CD1c-positive myeloid dendritic cell (primary cell): ENCODE results near the gene RIN3.
A peak's percentile ranks its signal among the peaks of the same experiment; 100 is the strongest.

Experiments used
- DNase-seq: peaks from one replicate; pipeline ENCODE4 v3.0.0-alpha.2; 2016; ENCODE audit errors: extremely low spot score

The RIN3 gene

GRCh38 chr14:92507174-92507768, 6.3 kb upstream of the RIN3 start:
- DNase-seq, result peak; percentile 87

DNA sequence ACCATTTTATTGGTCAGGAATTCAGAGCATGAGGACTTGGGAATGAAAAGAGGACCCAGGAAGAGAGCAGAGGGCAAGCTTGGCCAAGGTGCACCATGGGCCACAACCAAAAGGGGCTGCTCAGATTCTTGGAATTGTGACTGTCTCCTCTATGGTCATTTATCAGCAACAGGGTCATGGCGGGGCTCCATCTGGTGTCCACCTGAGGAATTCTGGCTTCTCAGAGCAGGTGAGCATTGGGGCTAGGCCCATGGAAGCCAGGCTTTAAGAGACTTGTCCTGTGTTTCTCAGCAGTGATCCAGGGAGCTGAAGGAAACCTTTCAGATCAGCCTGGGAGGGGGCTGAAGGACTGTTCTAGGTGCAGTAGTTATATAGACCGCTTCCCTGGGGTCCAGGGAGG, 2.6 kb upstream of the RIN3 start:
- DNase-seq, result no peak

DNA sequence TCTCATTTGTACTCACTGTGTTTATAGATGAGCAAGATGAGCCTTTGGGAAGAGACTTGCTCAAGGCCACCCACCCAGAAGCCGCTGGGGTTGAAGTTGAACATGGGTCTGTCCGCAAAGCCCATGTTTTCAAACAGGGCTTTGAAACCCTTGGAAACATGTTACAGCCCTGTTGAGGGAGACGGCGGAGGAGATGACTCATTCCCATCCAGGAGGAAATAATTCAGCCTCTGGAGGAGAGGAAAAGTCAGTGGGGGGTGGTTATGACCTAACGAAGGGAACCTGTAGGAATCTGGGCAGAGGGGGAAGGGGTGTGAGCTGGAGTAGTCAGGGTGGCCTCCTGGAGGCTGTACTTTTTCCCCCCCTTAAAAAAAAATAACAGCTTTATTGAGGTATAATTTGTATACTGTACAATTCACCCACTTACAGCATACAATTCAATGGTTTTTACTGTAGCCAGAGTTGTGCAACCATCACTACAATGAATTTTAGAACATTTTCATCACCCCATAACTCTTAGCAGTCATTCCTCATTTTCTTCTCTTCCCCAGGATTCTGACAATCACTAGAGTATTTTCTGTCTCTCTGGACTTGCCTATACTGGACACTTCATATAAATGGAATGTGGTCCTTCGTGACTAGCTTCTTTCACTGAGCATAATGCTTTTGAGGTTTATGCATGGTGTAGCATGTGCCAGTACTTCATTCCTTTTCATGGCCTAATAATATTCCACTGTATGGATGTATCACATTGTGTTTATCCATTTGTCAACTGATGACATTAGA, 1.9 kb upstream of the RIN3 start:
- peak; percentile 24 for DNase-seq

- DNase-seq, result no peak
Measured at GRCh38 chr14:92512807-92513203, 776 bp upstream of the RIN3 start.

- peak; percentile 25 for DNase-seq
Measured at GRCh38 chr14:92513966-92514843, 624 bp downstream of the RIN3 start.

DNA sequence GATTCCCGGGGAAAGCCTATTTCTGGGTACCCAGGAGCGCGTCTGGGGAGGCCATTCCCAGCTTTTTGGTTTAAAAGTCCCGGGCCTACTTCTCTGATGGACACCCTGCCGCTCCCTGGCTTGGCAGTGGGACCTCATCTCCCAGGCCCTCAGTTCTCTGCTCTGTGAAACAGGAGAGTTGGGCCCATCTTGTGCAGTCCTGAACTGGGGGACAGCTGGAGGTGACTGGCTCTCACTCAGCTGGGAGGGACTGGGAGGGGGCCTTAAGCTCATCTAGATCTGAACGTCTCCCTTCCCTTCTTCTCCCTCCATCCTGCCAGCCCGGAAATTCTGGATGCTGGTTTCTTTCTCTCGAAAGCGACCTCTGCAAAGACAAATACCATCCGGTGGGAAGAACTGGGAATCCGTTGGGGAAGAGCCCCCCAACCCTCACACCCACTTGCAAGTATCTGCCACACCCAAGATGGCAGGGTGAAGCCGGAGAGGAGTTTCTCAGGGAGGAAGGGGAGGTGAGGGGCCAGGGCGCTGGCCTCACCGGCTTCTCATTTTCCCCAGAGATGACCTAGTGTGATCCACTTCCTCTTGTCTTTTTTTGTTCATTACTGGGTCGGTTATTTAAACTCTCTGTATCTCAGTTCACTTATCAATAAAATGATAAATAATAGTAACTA, 1.4 kb downstream of the RIN3 start:
- peak; percentile 38 for DNase-seq

DNA sequence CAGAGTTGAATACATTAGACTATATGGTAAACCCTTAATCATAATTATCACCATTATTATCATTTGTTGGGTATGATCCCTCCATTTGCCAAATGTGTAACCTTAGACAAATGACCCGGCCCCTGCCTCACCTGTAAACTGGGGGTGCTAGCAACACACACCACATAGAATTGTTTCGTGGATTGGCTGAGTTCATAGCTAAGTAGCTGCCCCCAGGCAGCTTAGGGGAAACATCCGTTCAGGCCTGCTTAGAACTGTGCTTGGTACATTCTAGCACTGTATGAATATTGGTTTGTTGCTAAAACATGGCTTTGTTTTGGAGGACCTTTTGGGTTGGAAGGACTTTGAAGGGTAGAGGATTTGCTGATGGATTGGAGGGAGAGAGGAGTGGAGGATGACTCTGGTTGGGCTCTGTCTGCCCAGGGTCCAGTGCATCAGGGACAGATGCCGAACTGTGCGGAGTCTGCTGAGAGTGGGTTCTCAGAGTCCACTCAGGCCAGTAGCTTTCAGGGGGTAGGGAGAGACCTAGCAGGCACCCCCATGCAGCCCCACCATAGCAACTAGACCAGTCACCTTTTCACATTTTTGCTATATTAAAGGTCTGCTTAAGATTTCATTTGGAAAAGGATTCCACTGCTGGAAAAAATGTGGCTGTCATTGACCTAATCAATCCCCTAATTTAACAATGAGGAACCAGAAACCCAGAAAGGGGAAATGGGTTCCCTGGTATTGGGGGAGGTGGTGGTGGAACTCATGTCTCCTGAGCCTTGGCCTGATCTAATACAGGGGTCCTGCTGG, 2.2 kb downstream of the RIN3 start:
- peak; percentile 69 for DNase-seq

DNA sequence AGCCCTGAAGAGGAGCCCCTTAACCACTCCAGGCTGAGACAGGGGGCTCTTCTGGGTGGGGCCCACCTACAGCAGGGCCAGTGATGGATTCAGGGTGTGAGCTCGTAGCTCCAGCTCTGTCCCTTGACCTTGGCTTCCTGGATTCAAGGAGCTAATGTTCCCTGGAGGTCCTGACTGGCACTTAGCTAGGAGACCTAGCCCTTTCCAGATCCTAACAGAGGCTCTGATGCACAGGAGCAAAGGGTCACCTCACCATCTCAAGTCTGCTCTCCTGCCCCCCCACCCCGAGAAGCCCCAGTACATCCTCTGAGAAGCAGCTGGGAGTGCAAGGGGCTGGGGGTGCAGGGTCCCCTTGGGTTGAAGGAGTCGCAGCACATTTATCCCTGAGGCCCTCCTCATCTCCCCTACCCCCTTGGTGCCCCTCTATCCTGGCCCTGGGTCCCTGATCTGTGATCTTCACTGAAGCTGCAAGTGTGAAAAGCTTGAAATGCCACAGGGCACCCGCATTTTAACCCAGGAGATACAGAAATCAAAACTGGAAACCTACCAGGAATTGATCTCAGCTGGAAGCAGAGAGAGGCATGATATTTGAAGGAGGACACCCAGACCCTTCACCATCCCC, 2.9 kb downstream of the RIN3 start:
- no peak for DNase-seq

DNA sequence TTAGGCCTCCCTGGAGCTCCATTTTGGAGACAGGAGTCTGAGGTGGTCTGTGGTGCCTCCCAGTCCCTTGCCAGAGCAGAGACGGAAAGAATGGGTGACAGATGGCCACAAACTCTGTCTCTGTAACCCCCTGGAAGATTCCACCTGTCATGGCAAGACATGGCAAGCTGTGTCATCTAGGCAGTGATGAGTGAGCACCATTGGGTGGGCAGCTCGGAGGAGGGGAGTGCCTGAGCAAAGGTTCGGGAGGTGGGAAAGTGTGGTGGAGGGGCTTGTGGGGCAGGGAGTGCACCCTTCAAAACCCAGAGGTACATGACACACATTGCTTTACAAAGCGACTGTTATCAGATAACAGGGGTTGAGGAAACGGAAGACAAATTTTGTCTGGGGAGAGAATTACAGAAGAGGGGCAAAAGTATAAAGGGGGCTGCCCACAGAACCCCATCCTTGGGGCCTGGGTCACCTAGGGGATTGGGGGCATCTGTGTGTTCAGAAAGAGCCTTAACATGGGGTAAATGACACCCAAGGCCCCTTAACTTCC, 3.5 kb downstream of the RIN3 start:
- DNase-seq, result no peak

GRCh38 chr14:92517761-92518160, 4.2 kb downstream of the RIN3 start:
- no peak for DNase-seq

GRCh38 chr14:92519246-92520101, 5.9 kb downstream of the RIN3 start:
- DNase-seq, result no peak

- peak; percentile 41 for DNase-seq
Measured at GRCh38 chr14:92520102-92521057, 6.8 kb downstream of the RIN3 start.

DNA sequence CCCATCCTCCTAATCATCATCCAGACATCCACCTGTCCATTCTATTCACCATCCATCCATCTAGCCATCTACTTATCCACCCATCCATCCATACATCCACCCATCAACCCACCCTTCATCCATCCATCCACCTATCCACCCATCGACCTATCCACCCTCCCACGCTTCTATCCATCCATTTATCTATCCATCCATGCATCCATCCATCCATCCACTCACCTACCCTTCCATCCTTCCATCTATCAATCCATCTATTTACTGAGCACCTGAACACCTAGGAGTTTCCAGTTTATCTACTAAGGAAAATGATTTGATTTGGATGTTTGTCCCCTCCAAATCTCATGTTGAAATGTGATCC, 7.5 kb downstream of the RIN3 start:
- no peak for DNase-seq

GRCh38 chr14:92523752-92524151, 10.2 kb downstream of the RIN3 start:
- DNase-seq, result no peak

DNA sequence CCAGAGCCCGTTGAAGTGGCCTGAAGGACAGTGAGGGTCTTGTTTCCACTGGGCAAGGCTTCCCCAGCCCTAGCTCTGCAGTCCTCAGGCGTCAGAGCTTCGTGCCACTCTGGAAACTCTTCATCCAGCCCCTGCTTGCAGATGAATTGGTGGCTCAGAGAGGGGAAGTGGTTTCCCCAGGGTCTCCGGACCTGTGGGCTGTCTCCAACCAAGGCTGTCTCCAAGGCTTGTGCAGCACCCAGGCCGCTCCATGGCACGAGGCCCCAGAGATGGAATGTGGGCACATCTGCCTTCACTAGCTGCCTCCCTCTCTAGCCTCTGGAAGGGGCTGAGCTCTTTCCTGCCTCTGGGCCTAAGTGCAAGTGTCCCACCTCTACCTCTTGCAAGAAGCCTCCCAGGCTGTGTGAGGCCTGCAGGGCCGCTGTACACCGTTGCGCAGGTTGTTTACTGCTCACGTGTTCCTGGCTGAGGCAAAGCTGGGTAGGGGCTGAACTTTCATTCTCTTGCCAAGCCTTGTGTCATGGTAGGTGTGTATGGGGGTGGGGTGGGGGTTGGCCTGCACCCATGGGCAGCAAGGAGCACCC, 11.1 kb downstream of the RIN3 start:
- no peak for DNase-seq

GRCh38 chr14:92525322-92526095, 11.9 kb downstream of the RIN3 start:
- no peak for DNase-seq

DNA sequence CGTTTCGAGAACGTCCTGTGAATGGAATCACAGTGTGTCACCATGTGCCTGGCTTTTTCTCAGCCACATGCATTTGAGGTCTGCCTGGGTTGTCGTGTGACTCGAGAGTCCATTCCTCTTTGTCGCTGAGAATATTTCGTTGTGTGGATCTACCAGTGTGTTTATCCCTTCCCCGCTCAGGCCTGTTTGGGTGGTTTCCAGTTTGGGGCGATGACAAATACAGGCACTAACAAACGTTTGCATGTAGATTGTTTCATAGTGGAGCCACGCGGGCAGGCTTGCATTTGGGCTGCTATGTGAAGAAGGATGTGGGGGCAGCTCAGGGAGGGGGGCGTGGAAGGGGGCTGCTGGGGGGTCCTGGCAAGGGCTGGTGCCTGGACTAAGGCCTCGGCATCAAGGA, 14.1 kb downstream of the RIN3 start:
- DNase-seq, result no peak
